BLaER1 (cell line): Measurements from ENCODE around the gene FAM200B.

Source experiments
- H3K27ac ChIP-seq: shearing (Covaris generic); formaldehyde crosslinking; 2 replicates; pipeline ENCODE4 v1.8.1; 2022
- H3K27me3 ChIP-seq: shearing (Covaris generic); formaldehyde crosslinking; 2 replicates; pipeline ENCODE4 v1.8.1; 2022
- H3K36me3 ChIP-seq: shearing (Covaris generic); formaldehyde crosslinking; 2 replicates; pipeline ENCODE4 v1.8.1; 2022
- H3K4me1 ChIP-seq: shearing (Covaris generic); formaldehyde crosslinking; 2 replicates; pipeline ENCODE4 v1.8.1; 2022
- H3K4me2 ChIP-seq: shearing (Covaris generic); formaldehyde crosslinking; 2 replicates; pipeline ENCODE4 v1.8.1; 2022
- H3K4me3 ChIP-seq: shearing (Covaris generic); formaldehyde crosslinking; 2 replicates; pipeline ENCODE4 v1.8.1; 2022
- H3K9ac ChIP-seq: shearing (Covaris generic); formaldehyde crosslinking; 2 replicates; pipeline ENCODE4 v1.8.1; 2022
- H3K9me3 ChIP-seq: shearing (Covaris generic); formaldehyde crosslinking; 2 replicates; pipeline ENCODE4 v1.8.1; 2022
- H4K20me1 ChIP-seq: shearing (Covaris generic); formaldehyde crosslinking; 2 replicates; pipeline ENCODE4 v1.8.1; 2022
- Cebpa-rat ChIP-seq: shearing (Covaris generic); IDR thresholded peaks from 2 replicates; pipeline ENCODE4 v1.8.1; 2022

Gene FAM200B

DNA sequence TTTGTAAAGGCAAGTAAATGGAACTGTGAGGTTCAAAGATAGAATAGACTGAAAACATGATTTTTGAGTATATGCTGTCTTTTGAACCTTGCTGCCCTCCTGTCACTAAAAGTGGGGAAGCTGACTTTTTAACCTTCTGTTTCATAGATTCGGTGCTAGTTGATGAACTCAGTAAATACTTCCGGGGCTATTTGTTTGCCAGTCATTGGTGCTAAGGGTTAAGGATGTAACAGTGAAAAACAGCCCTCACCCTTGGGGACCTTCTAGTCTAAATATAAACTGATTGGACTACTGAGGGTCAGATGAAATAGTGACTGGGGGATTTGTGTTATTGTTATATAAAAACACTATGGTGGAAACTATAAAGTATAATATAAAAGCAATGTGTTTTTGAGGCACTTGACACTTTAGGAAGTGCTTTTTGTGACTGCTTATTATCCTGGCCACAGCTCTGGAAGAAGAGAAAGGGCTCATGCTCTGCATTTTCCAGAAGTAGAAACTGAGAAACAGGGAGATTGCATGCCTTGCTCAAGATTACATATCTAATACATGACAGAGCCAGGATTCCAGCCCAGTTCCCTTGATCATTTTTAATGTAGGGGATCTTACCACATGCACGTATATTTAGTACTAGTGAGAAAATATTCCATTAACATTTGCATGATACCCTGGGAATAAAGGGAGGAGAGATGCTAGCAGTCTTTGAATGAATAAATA, 25.2 kb downstream of the FAM200B start:
- peaks cover 8% of the 10 kb centered on the region; the same call in 1 of the 2 replicates for H3K27me3 ChIP-seq
- no peaks in the 10 kb centered on the region for H3K36me3 ChIP-seq
- H3K4me3 ChIP-seq: no peak overlapping the region
- H4K20me1 ChIP-seq: no peaks in the 10 kb centered on the region
- TF ChIP-seq Cebpa-rat: no peak
- no peak overlapping the region for H3K27ac ChIP-seq
- H3K9ac ChIP-seq: no peak overlapping the region
- peaks cover 15% of the 10 kb centered on the region for H3K4me1 ChIP-seq
- H3K9me3 ChIP-seq: peaks cover 16% of the 10 kb centered on the region; the same call in 1 of the 2 replicates
- no peak overlapping the region; the same call in 1 of the 2 replicates for H3K4me2 ChIP-seq

DNA sequence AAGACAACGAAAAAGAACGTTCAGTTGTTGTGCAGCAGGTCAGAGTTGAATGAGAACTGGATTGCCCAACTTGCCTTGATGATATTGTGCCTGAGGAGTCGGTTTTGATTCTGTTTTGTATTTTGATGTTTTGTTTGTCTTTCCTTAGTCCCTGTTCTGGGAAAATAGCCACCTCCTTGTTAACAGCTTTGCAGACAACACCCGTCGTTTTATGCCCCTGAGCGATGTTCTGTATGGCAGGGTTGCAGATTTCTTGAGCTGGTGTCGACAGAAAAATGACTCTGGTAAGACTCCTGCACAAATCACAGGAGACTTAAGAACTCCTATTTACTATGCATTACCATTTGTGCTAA, 25.7 kb downstream of the FAM200B start:
- no peak overlapping the region for H3K27ac ChIP-seq
- peaks cover 15% of the 10 kb centered on the region for H3K4me1 ChIP-seq
- no peak overlapping the region for H3K9ac ChIP-seq
- H3K27me3 ChIP-seq: peaks cover 5% of the 10 kb centered on the region; the same call in 1 of the 2 replicates
- H4K20me1 ChIP-seq: no peaks in the 10 kb centered on the region
- H3K9me3 ChIP-seq: peaks cover 11% of the 10 kb centered on the region; the same call in 1 of the 2 replicates
- no peaks in the 10 kb centered on the region for H3K36me3 ChIP-seq
- no peak overlapping the region for H3K4me3 ChIP-seq
- no peak for TF ChIP-seq Cebpa-rat
- H3K4me2 ChIP-seq: no peak overlapping the region; the same call in 1 of the 2 replicates

DNA sequence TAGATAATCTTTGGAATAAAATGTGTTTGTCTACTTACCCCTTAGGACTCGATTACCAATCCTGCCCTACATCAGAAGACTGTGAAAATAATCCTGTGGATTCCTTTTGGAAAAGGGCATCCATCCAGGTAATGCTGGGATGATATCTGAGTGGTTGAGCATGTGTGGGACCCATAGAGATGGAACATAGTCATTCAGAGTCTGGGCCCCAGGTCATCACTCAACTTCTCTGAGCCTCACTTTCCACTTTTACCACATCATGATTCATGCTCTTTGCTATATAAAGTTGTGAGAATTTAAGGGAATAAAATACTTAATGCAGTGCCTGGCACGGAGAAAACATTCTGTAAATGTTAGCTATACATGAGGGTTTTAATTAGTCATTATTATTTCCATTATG, 30.1 kb downstream of the FAM200B start:
- H3K36me3 ChIP-seq: no peaks in the 10 kb centered on the region

DNA sequence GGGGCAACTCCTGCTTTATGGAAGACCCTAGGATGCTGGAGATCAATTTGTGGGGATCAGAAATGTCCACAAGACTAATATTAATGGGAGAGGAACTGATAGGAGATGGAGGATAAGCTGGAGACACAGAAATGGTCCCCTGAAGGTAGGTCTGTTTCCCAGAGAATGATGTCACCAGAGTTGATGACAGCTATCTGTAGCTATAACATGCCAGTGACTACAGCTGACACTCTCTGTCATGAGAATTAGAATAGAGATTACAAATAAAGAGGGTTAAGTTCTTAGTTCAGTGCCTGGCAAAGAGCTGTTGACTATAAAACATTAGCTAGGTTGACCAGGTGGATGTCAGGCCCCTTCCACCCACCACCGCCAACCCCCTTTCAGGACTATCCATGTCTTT, 30.6 kb downstream of the FAM200B start:
- no peak for TF ChIP-seq Cebpa-rat
- Histone ChIP-seq H3K9me3 (no peaks in the 10 kb centered on the region), H4K20me1 (no peaks in the 10 kb centered on the region), H3K27me3 (no peaks in the 10 kb centered on the region), H3K36me3 (no peaks in the 10 kb centered on the region), H3K4me2 (no peak overlapping the region), H3K4me3 (no peak overlapping the region), H3K4me1 (no peaks in the 10 kb centered on the region; the same call in 1 of the 2 replicates), H3K27ac (no peak overlapping the region), H3K9ac (no peak overlapping the region)

More for the DNA sequence above, 30.1 kb downstream of the FAM200B start:
- no peak for TF ChIP-seq Cebpa-rat
- H4K20me1 ChIP-seq: no peaks in the 10 kb centered on the region
- no peak overlapping the region for H3K9ac ChIP-seq
- H3K9me3 ChIP-seq: no peaks in the 10 kb centered on the region
- H3K27ac ChIP-seq: no peak overlapping the region
- no peak overlapping the region for H3K4me3 ChIP-seq
- no peaks in the 10 kb centered on the region for H3K27me3 ChIP-seq
- H3K4me2 ChIP-seq: no peak overlapping the region
- H3K4me1 ChIP-seq: peaks cover 4% of the 10 kb centered on the region; the same call in 1 of the 2 replicates

DNA sequence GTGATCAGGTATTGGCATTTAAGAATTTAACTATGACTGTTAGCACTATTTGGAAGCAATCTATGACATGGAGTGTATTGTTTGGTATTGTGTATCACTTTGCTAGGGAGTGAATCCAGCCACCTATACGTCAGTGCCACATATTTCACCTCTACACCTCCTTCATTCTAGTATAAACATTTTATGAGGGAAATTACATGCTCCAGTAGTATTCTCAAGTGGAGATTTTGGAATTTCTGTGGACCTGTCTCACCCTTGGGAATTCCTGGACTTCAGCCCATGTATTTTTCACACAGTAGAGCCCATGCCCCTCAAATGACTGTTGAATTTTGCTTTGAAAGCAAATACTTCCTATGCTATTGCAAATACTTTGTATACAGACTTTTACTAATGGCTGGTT, 32.5 kb downstream of the FAM200B start:
- no peak overlapping the region for H3K4me3 ChIP-seq
- no peaks in the 10 kb centered on the region for H3K4me1 ChIP-seq
- no peak for TF ChIP-seq Cebpa-rat
- no peaks in the 10 kb centered on the region for H4K20me1 ChIP-seq
- H3K27ac ChIP-seq: no peak overlapping the region
- no peak overlapping the region for H3K4me2 ChIP-seq
- H3K9me3 ChIP-seq: no peaks in the 10 kb centered on the region
- H3K27me3 ChIP-seq: no peaks in the 10 kb centered on the region
- no peaks in the 10 kb centered on the region for H3K36me3 ChIP-seq
- H3K9ac ChIP-seq: no peak overlapping the region

DNA sequence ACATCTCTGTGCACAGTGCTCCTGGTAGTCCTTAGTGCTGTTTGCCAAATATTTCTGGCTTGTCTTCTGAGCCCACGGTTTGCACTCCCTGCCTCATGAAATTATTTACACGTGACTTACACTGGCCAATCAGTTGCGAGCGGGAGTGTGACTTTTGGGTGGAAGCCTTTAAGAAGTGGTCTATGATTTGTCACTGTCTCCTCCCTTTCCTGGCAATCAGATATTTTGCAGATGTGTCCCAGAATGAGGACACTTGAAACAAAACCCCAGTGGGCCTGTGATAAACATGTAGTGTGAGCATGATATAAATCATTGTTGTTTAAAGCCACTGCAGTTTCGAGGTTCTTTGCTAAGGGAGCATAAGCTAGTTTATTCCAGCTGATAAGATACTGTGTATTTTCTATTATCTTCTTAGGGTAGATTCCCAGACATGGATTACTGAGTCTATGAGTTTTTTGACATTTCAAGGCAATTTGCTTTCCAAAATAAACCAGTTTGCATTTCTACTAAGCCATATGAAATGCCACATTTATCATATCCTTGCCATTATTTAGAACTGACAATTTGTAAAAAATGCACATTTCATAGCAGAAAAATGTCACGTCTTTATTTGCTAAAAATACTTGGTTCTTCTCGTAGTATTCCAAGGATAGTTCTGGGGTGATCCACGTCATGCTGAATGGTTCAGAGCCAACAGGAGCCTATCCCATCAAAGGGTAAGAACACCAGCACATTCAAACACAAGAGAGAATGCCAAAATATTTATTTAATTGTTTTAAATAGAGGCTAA, 33.2 kb downstream of the FAM200B start:
- H4K20me1 ChIP-seq: no peaks in the 10 kb centered on the region
- no peak overlapping the region for H3K4me2 ChIP-seq
- H3K4me3 ChIP-seq: no peak overlapping the region
- no peak overlapping the region for H3K27ac ChIP-seq
- no peaks in the 10 kb centered on the region for H3K9me3 ChIP-seq
- no peaks in the 10 kb centered on the region for H3K4me1 ChIP-seq
- TF ChIP-seq Cebpa-rat: no peak
- H3K27me3 ChIP-seq: no peaks in the 10 kb centered on the region
- H3K36me3 ChIP-seq: no peaks in the 10 kb centered on the region
- no peak overlapping the region for H3K9ac ChIP-seq

DNA sequence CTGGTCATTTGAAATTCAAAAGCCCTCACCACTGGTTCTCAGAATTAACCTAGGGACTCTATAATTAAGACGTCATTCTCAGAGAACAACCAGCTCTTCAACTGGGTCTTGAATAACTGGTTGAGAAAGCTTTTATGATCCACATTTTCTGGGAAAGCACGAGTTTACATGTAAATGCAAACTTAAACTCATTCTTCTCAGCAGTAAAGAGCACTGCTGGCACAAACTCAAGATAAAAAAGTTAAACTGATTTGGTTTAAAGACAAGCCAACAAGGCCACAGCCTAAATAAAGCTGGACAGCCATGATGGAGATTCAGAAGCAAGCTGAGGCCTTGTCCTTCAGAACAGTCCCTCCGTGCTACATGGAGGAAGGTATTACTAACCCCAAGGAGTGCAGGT, 34.5 kb downstream of the FAM200B start:
- TF ChIP-seq Cebpa-rat: no peak
- Histone ChIP-seq H3K9ac (no peak overlapping the region), H3K27me3 (no peaks in the 10 kb centered on the region), H3K4me2 (no peak overlapping the region), H3K27ac (no peak overlapping the region), H3K4me1 (no peaks in the 10 kb centered on the region), H3K36me3 (no peaks in the 10 kb centered on the region), H4K20me1 (no peaks in the 10 kb centered on the region), H3K4me3 (no peak overlapping the region), H3K9me3 (no peaks in the 10 kb centered on the region)

DNA sequence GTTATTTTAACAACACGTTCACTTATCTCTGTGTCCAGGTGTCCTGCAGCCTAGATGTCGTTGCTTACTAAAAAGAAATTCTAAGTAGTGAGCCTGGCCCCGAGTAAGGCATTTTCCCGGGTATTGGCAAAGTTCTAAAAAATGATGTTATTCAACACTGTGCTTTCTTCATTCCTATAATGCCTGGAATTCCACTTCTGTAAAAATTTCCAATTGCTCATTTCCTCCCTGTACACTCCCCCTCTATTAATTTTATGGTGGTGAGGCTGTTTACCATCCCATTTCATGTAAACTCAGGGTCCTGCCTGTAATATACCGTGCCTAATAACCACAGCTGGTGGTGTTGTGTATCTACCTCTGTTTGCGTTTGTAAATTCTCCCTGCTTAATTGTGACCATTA, 35.5 kb downstream of the FAM200B start:
- Histone ChIP-seq H3K27ac (no peak overlapping the region), H3K9ac (no peak overlapping the region), H3K4me2 (no peak overlapping the region), H3K4me1 (no peaks in the 10 kb centered on the region), H3K27me3 (no peaks in the 10 kb centered on the region), H3K4me3 (no peak overlapping the region), H3K36me3 (no peaks in the 10 kb centered on the region), H3K9me3 (no peaks in the 10 kb centered on the region), H4K20me1 (no peaks in the 10 kb centered on the region)
- TF ChIP-seq Cebpa-rat: no peak

DNA sequence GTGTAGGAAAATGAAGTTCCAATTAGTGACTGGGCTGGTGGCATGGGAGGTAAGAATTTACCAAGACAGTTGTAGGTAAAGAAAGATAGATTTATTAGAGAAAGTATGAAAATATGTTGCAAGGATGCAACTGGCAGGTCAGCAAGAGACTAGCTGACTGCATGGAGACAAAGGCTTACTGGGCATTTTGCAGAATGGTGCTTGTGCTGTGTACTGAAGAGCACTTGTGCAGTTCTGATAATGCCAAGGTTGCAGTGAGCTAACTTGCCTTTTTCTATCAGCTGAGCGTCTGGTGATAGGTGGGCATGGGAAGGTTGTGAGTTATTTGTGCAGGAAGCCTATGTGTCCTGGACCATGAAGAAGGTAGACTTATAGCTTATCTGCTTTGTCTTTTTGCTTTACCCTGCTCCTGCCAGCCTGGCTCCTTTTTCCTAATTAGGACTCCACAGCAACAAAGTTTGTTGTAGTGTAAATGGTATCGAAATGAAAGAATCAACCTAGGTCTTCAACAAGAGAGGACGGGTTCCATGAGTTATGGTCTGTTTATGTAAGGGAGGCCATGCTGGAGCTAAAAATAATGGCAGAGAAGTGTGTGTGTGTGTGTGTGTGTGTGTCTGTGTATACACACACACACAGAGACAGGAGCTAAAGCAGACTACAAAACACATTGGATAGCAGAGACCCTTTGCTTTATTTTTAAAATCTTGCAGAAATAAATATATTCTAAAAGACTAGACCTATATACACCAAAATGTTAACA, 36.2 kb downstream of the FAM200B start:
- Histone ChIP-seq H3K4me1 (no peaks in the 10 kb centered on the region), H3K27me3 (no peaks in the 10 kb centered on the region), H3K4me2 (no peak overlapping the region), H3K9me3 (no peaks in the 10 kb centered on the region), H4K20me1 (no peaks in the 10 kb centered on the region), H3K27ac (no peak overlapping the region), H3K36me3 (no peaks in the 10 kb centered on the region), H3K4me3 (no peak overlapping the region), H3K9ac (no peak overlapping the region)
- no peak for TF ChIP-seq Cebpa-rat

DNA sequence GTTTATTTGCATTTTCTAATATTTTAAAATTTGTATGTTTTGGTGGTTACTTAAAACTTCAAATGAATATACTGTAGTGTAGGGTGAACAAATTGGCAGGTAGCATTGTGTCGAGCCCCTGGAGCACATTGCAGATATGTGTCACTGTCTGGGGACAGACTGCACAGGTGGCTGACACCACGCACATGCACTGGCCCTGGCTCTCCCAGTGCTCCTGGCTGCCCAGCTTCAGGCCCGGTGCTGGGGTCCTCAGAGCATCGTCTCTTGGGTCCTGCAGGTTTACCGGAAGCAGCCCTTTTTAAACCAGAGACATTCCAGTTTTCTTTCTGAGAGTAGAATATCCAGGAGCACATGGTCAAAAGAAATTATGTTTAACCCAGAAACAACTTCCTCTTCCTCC, 36.8 kb downstream of the FAM200B start:
- no peaks in the 10 kb centered on the region for H3K27me3 ChIP-seq
- H4K20me1 ChIP-seq: no peaks in the 10 kb centered on the region
- H3K27ac ChIP-seq: no peak overlapping the region
- no peak for TF ChIP-seq Cebpa-rat
- H3K4me1 ChIP-seq: no peaks in the 10 kb centered on the region
- H3K4me2 ChIP-seq: no peak overlapping the region
- H3K9me3 ChIP-seq: no peaks in the 10 kb centered on the region
- H3K9ac ChIP-seq: no peak overlapping the region
- no peak overlapping the region for H3K4me3 ChIP-seq
- H3K36me3 ChIP-seq: no peaks in the 10 kb centered on the region
